HG03565 (cell line): ENCODE measurements around the gene ARMH3.

Source experiments
- ATAC-seq: cut with Tn5 transposase; IDR thresholded peaks from one replicate; pipeline ENCODE4 v1.9.1; 2021; ENCODE audit warnings: mild to moderate bottlenecking, moderate library complexity; ENCODE audit not compliant: unreplicated experiment

ARMH3 gene

GRCh38 chr10:101941871-101942270, 114.1 kb downstream of the ARMH3 start:
- ATAC-seq, result no peak

GRCh38 chr10:101940916-101941315, 115.1 kb downstream of the ARMH3 start:
- ATAC-seq, result no peak

- no peak for ATAC-seq
Measured at GRCh38 chr10:101939729-101940128, 116.2 kb downstream of the ARMH3 start.

- ATAC-seq, result no peak
Measured at GRCh38 chr10:101939008-101939648, 116.8 kb downstream of the ARMH3 start.

- no peak for ATAC-seq
Measured at GRCh38 chr10:101938305-101939007, 117.5 kb downstream of the ARMH3 start.

- no peak for ATAC-seq
Measured at GRCh38 chr10:101935431-101935830, 120.5 kb downstream of the ARMH3 start.

- no peak for ATAC-seq
Measured at GRCh38 chr10:101934686-101935305, 121.2 kb downstream of the ARMH3 start.

- no peak for ATAC-seq
Measured at GRCh38 chr10:101933976-101934375, 122.0 kb downstream of the ARMH3 start.

GRCh38 chr10:101932183-101932582, 123.8 kb downstream of the ARMH3 start:
- ATAC-seq, result no peak

GRCh38 chr10:101925027-101925426, 130.9 kb downstream of the ARMH3 start:
- ATAC-seq, result no peak

- ATAC-seq, result no peak
Measured at GRCh38 chr10:101923256-101923655, 132.7 kb downstream of the ARMH3 start.

- ATAC-seq, result no peak
Measured at GRCh38 chr10:101922846-101923245, 133.1 kb downstream of the ARMH3 start.

GRCh38 chr10:101920546-101920945, 135.4 kb downstream of the ARMH3 start:
- no peak for ATAC-seq

- ATAC-seq, result no peak
Measured at GRCh38 chr10:101919026-101919770, 136.8 kb downstream of the ARMH3 start.

- ATAC-seq, result no peak
Measured at GRCh38 chr10:101912561-101913179, 143.3 kb downstream of the ARMH3 start.

GRCh38 chr10:101906586-101907183, 149.3 kb downstream of the ARMH3 start:
- ATAC-seq, result no peak

- no peak for ATAC-seq
Measured at GRCh38 chr10:101905251-101905650, 150.7 kb downstream of the ARMH3 start.

GRCh38 chr10:101903827-101904550, 152.0 kb downstream of the ARMH3 start:
- peak; percentile 56 for ATAC-seq

GRCh38 chr10:101902820-101903145, 153.2 kb downstream of the ARMH3 start:
- ATAC-seq, result no peak
